ENCODE data around the gene SMG9.
A peak's percentile ranks its signal among the peaks of the same experiment; 100 is the strongest.
"Not testable (repeated sequence)": the region's sequence is repeated elsewhere in the genome, so short reads cannot be mapped to it uniquely, and the experiment has no call there.

Gene SMG9

GRCh38 chr19:43694553-43694952 lies 60.2 kb downstream of the SMG9 start:
- H3K9me3 Mint-ChIP-seq, result peaks cover 6 to 12% of the 10 kb centered on the region in 2 donors
- peaks cover under 1 to 3% of the 10 kb centered on the region in 2 donors for H3K4me1 Mint-ChIP-seq
- no peak overlapping the region for H3K4me3 Mint-ChIP-seq
- H3K36me3 Mint-ChIP-seq, result peaks cover 0 to 3% of the 10 kb centered on the region in 2 donors
- H3K27me3 Mint-ChIP-seq, result peaks cover 32 to 43% of the 10 kb centered on the region in 2 donors
- no peak overlapping the region for H3K27ac Mint-ChIP-seq
- DNase-seq, result no peak
- no peak for ATAC-seq (replicated peaks)

GRCh38 chr19:43692877-43693276 lies 61.9 kb downstream of the SMG9 start:
- no peaks in the 10 kb centered on the region for H3K4me1 Mint-ChIP-seq
- ATAC-seq (replicated peaks), result no peak
- no peak for DNase-seq

GRCh38 chr19:43692385-43692784 lies 62.4 kb downstream of the SMG9 start:
- H3K4me3 Mint-ChIP-seq, result no peak overlapping the region
- no peaks in the 10 kb centered on the region for H3K4me1 Mint-ChIP-seq
- no peak for DNase-seq
- peaks cover 6 to 12% of the 10 kb centered on the region in 2 donors for H3K9me3 Mint-ChIP-seq
- ATAC-seq (replicated peaks), result no peak
- H3K27me3 Mint-ChIP-seq, result peaks cover 26 to 31% of the 10 kb centered on the region in 2 donors
- H3K36me3 Mint-ChIP-seq, result peaks cover 0 to 3% of the 10 kb centered on the region in 2 donors
- no peak overlapping the region for H3K27ac Mint-ChIP-seq

More at GRCh38 chr19:43692877-43693276, 61.9 kb downstream of the SMG9 start:
- Mint-ChIP-seq H3K27ac (no peak overlapping the region), H3K27me3 (peaks cover 29 to 36% of the 10 kb centered on the region in 2 donors), H3K4me3 (no peak overlapping the region), H3K9me3 (peaks cover 6 to 12% of the 10 kb centered on the region in 2 donors), H3K36me3 (peaks cover 0 to 3% of the 10 kb centered on the region in 2 donors)

GRCh38 chr19:43691755-43692154 lies 63.0 kb downstream of the SMG9 start:
- ATAC-seq (replicated peaks) (no peak), DNase-seq (no peak)
- peaks cover 23 to 26% of the 10 kb centered on the region in 2 donors for H3K27me3 Mint-ChIP-seq
- H3K27ac Mint-ChIP-seq, result no peak overlapping the region
- no peaks in the 10 kb centered on the region for H3K4me1 Mint-ChIP-seq
- no peak overlapping the region for H3K4me3 Mint-ChIP-seq
- peaks cover 6 to 12% of the 10 kb centered on the region in 2 donors for H3K9me3 Mint-ChIP-seq
- peaks cover 0 to 3% of the 10 kb centered on the region in 2 donors for H3K36me3 Mint-ChIP-seq

GRCh38 chr19:43690890-43691289 lies 63.9 kb downstream of the SMG9 start:
- Mint-ChIP-seq H3K27me3 (peaks cover 24 to 26% of the 10 kb centered on the region in 2 donors), H3K4me1 (no peaks in the 10 kb centered on the region), H3K4me3 (no peak overlapping the region), H3K27ac (no peak overlapping the region), H3K9me3 (peaks cover 6 to 10% of the 10 kb centered on the region in 2 donors), H3K36me3 (peaks cover 0 to 3% of the 10 kb centered on the region in 2 donors)
- peak; percentile 66 to 69 for ATAC-seq (replicated peaks)
- DNase-seq, result no peak

- Mint-ChIP-seq H3K9me3 (peaks cover 6 to 10% of the 10 kb centered on the region in 2 donors), H3K27ac (no peak overlapping the region), H3K4me1 (no peaks in the 10 kb centered on the region), H3K27me3 (peaks cover 24 to 25% of the 10 kb centered on the region in 2 donors), H3K36me3 (peaks cover 0 to 3% of the 10 kb centered on the region in 2 donors), H3K4me3 (no peak overlapping the region)
- ATAC-seq (replicated peaks), result no peak
- DNase-seq, result no peak
Measured at GRCh38 chr19:43690444-43690843, 64.3 kb downstream of the SMG9 start.

- Mint-ChIP-seq H3K4me3 (no peak overlapping the region), H3K4me1 (peaks cover 0 to 8% of the 10 kb centered on the region in 2 donors), H3K27ac (no peak overlapping the region), H3K36me3 (peaks cover 0 to 3% of the 10 kb centered on the region in 2 donors), H3K9me3 (peaks cover 6 to 10% of the 10 kb centered on the region in 2 donors), H3K27me3 (peaks cover 9 to 16% of the 10 kb centered on the region in 2 donors)
- ATAC-seq (replicated peaks) (no peak), DNase-seq (no peak)
Measured at GRCh38 chr19:43688059-43688701, 66.6 kb downstream of the SMG9 start.

GRCh38 chr19:43687660-43687997 lies 67.1 kb downstream of the SMG9 start:
- H3K36me3 Mint-ChIP-seq, result peaks cover 0 to 3% of the 10 kb centered on the region in 2 donors
- no peak for ATAC-seq (replicated peaks)
- no peak overlapping the region for H3K27ac Mint-ChIP-seq
- H3K27me3 Mint-ChIP-seq, result peaks cover 6 to 15% of the 10 kb centered on the region in 2 donors
- H3K4me3 Mint-ChIP-seq, result no peak overlapping the region
- DNase-seq, result no peak
- H3K9me3 Mint-ChIP-seq, result peaks cover 5 to 10% of the 10 kb centered on the region in 2 donors
- H3K4me1 Mint-ChIP-seq, result peaks cover 0 to 8% of the 10 kb centered on the region in 2 donors

GRCh38 chr19:43684326-43684725 lies 70.4 kb downstream of the SMG9 start:
- peaks cover 0 to 8% of the 10 kb centered on the region in 2 donors for H3K4me1 Mint-ChIP-seq
- ATAC-seq (replicated peaks) (peak; percentile 61 to 85), DNase-seq (peak; percentile 20)
- H3K4me3 Mint-ChIP-seq, result no peak overlapping the region
- no peak overlapping the region for H3K27ac Mint-ChIP-seq
- no peaks in the 10 kb centered on the region for H3K36me3 Mint-ChIP-seq
- peaks cover 0 to 10% of the 10 kb centered on the region in 2 donors for H3K27me3 Mint-ChIP-seq
- H3K9me3 Mint-ChIP-seq, result no peaks in the 10 kb centered on the region

- ATAC-seq (replicated peaks) (peak in 1 of 2 donors; percentile 12), DNase-seq (no peak)
- no peak overlapping the region for H3K27ac Mint-ChIP-seq
- no peaks in the 10 kb centered on the region for H3K36me3 Mint-ChIP-seq
- H3K27me3 Mint-ChIP-seq, result peaks cover 0 to 10% of the 10 kb centered on the region in 2 donors
- no peak overlapping the region for H3K4me3 Mint-ChIP-seq
- no peaks in the 10 kb centered on the region for H3K9me3 Mint-ChIP-seq
- H3K4me1 Mint-ChIP-seq, result peaks cover 0 to 8% of the 10 kb centered on the region in 2 donors
Measured at GRCh38 chr19:43683905-43684304, 70.9 kb downstream of the SMG9 start.

- H3K36me3 Mint-ChIP-seq, result no peaks in the 10 kb centered on the region
- no peak overlapping the region for H3K27ac Mint-ChIP-seq
- H3K9me3 Mint-ChIP-seq, result no peaks in the 10 kb centered on the region
- peaks cover 0 to 10% of the 10 kb centered on the region in 2 donors for H3K27me3 Mint-ChIP-seq
- H3K4me1 Mint-ChIP-seq, result peaks cover 0 to 8% of the 10 kb centered on the region in 2 donors
- DNase-seq (no peak), ATAC-seq (replicated peaks) (no peak)
- H3K4me3 Mint-ChIP-seq, result no peak overlapping the region
Measured at GRCh38 chr19:43682824-43683661, 71.7 kb downstream of the SMG9 start.

- not testable (repeated sequence) for H3K4me3 Mint-ChIP-seq; H3K9me3 Mint-ChIP-seq; H3K27ac Mint-ChIP-seq; H3K4me1 Mint-ChIP-seq; ATAC-seq (replicated peaks); H3K36me3 Mint-ChIP-seq; DNase-seq; H3K27me3 Mint-ChIP-seq
Measured at GRCh38 chr19:43682269-43682668, 72.5 kb downstream of the SMG9 start.

- H3K27ac Mint-ChIP-seq, result no peak overlapping the region
- ATAC-seq (replicated peaks) (no peak), DNase-seq (no peak)
- peaks cover 0 to 8% of the 10 kb centered on the region in 2 donors for H3K4me1 Mint-ChIP-seq
- no peaks in the 10 kb centered on the region for H3K9me3 Mint-ChIP-seq
- H3K27me3 Mint-ChIP-seq, result peaks cover 0 to 12% of the 10 kb centered on the region in 2 donors
- no peak overlapping the region for H3K4me3 Mint-ChIP-seq
- H3K36me3 Mint-ChIP-seq, result no peaks in the 10 kb centered on the region
Measured at GRCh38 chr19:43681821-43682220, 72.9 kb downstream of the SMG9 start.

- ATAC-seq (replicated peaks), result no peak
- no peak for DNase-seq
- Mint-ChIP-seq H3K4me3 (no peak overlapping the region), H3K36me3 (no peaks in the 10 kb centered on the region), H3K27me3 (peaks cover 0 to 12% of the 10 kb centered on the region in 2 donors), H3K27ac (peak overlapping the region; percentile 20), H3K9me3 (no peaks in the 10 kb centered on the region), H3K4me1 (peaks cover 6 to 7% of the 10 kb centered on the region in 2 donors)
Measured at GRCh38 chr19:43678512-43679261, 76.1 kb downstream of the SMG9 start.

All from stimulated activated naive B cell treated with anti-CD40 and anti-IgM and Interleukin-4, amounts not matched to agents 10 μg/mL and 1 μg/mL and 100 μg/mL, for 72 hours (primary cell).